ENCODE measurements around the gene CLRN3.

GRCh38 chr10:127834791-127835190, 58.0 kb downstream of the CLRN3 start:
- TF ChIP-seq CBX8 (IDR thresholded peaks at IDR 0.05; ENCODE audit: borderline replicate concordance, low read depth, low read length) (no peak), TCF12 (IDR thresholded peaks at IDR 0.05; ENCODE audit: low read depth, low read length) (no peak), CTCF (IDR thresholded peaks at IDR 0.05; ENCODE audit: control extremely low read depth in 1 of 3, insufficient read depth in 1 of 3, low read depth in 1 of 3, low read length in 3 of 3) (no peak), POLR2AphosphoS5 (IDR thresholded peaks at IDR 0.05; ENCODE audit: low read depth, low read length) (no peak), SIRT6 (IDR thresholded peaks at IDR 0.05; ENCODE audit: low read length) (no peak), MAFK (IDR thresholded peaks at IDR 0.05; ENCODE audit: low read depth, low read length) (no peak), EZH2 (IDR thresholded peaks at IDR 0.05; ENCODE audit: low read depth, low read length, severe bottlenecking) (no peak), CBX5 (IDR thresholded peaks at IDR 0.05; ENCODE audit: low read depth, low read length) (no peak)

Data from H1 (cell line).